Endodermal cell (in vitro differentiated cells): Measurements from ENCODE around the gene LHFPL3. TPM values are rescaled to one million over a fixed set of nuclear protein-coding genes. Genes with fewer than 3 reads are reported as not detected.
A peak's percentile ranks its signal among the peaks of the same experiment; 100 is the strongest.

Experiments used
- DNase-seq: peaks from one replicate; pipeline ENCODE4 v3.0.0-alpha.2; 2017
- H3K27ac ChIP-seq: 2 replicates; pipeline ENCODE4 v1.5.1; 2013; ENCODE audit warnings: mild to moderate bottlenecking, low read depth, low read length, moderate library complexity
- H3K27me3 ChIP-seq: 2 replicates; pipeline ENCODE4 v1.6.1; 2013; ENCODE audit warnings: mild to moderate bottlenecking, low read length, moderate library complexity; ENCODE audit not compliant: insufficient read depth, control insufficient read depth, poor library complexity, severe bottlenecking
- H3K36me3 ChIP-seq: 2 replicates; pipeline ENCODE4 v1.7.0; 2013; ENCODE audit warnings: mild to moderate bottlenecking, low read length, moderate library complexity; ENCODE audit not compliant: control insufficient read depth, insufficient read depth
- H3K4me1 ChIP-seq: one replicate; pipeline ENCODE4 v1.7.0; 2013; ENCODE audit warnings: low read length; ENCODE audit not compliant: control insufficient read depth, insufficient read depth
- H3K4me3 ChIP-seq: 2 replicates; pipeline ENCODE4 v1.5.1; 2013; ENCODE audit warnings: mild to moderate bottlenecking, low read length, moderate library complexity
- H3K9ac ChIP-seq: 2 replicates; pipeline ENCODE4 v1.6.1; 2013; ENCODE audit warnings: mild to moderate bottlenecking, low read length, moderate library complexity; ENCODE audit not compliant: poor library complexity, severe bottlenecking; ENCODE audit errors: extremely low read depth
- H3K9me3 ChIP-seq: 2 replicates; pipeline ENCODE4 v1.6.1; 2013; ENCODE audit warnings: mild to moderate bottlenecking, low read length, moderate library complexity; ENCODE audit not compliant: control insufficient read depth
- H3K27ac Mint-ChIP-seq: 2 replicates; pipeline ENCODE4 v1.8.0; 2020; ENCODE audit warnings: mixed read lengths
- H3K27me3 Mint-ChIP-seq: 2 replicates; pipeline ENCODE4 v1.8.0; 2021; ENCODE audit warnings: mild to moderate bottlenecking, mixed read lengths; ENCODE audit not compliant: insufficient read depth
- H3K36me3 Mint-ChIP-seq: 2 replicates; pipeline ENCODE4 v1.8.0; 2020; ENCODE audit warnings: low read depth, mixed read lengths
- H3K4me1 Mint-ChIP-seq: 2 replicates; pipeline ENCODE4 v1.8.0; 2020; ENCODE audit warnings: mixed read lengths
- H3K4me3 Mint-ChIP-seq: 2 replicates; pipeline ENCODE4 v1.8.0; 2020; ENCODE audit warnings: mild to moderate bottlenecking, moderate library complexity, mixed read lengths
- H3K9me3 Mint-ChIP-seq: 2 replicates; pipeline ENCODE4 v1.8.0; 2020; ENCODE audit warnings: mild to moderate bottlenecking, mixed read lengths
- CTCF ChIP-seq: fragments of 200-600 bp; sonication (generic); conservative IDR thresholded peaks from 2 replicates; pipeline ENCODE4 v1.5.0; 2021; ENCODE audit warnings: antibody characterized with exemption, mild to moderate bottlenecking
- WGBS, 2 experiments: methylation state at CpG; one replicate each; pipeline versions ENCODE4 v1.1.5 to v1.1.7; 2013; ENCODE audit warnings: missing lambda C conversion rate in 2 of 2, mixed read lengths in 1 of 2; ENCODE audit not compliant: insufficient coverage in 1 of 2, insufficient read length in 1 of 2; 5-methylcytosine and 5-hydroxymethylcytosine counted together
- total RNA-seq, 2 donors: library from RNA; stranded (reverse); fragmentation: NEBNext Ultra II Directional in 1 of 2; extraction: Animal tissue kit (Norgen Biotek cat#: 25700) in 1 of 2; gene quantifications; 2 replicates in 1 of 2; 3 replicates in 1 of 2; pipeline ENCODE4 v1.2.1, GENCODE V29; 2021

The LHFPL3 gene
- total RNA-seq, 2 donors from 2014 or later, result not detected

- H3K36me3 ChIP-seq, result no peaks in the 10 kb centered on the region
- H3K4me1 ChIP-seq, result no peaks in the 10 kb centered on the region
- no peaks in the 10 kb centered on the region for H3K27me3 ChIP-seq
- H3K4me3 ChIP-seq, result no peak overlapping the region
- H3K27me3 Mint-ChIP-seq, result peaks cover 22% of the 10 kb centered on the region
- H3K36me3 Mint-ChIP-seq, result peaks cover 2% of the 10 kb centered on the region
- no peak for DNase-seq
- peaks cover 7% of the 10 kb centered on the region for H3K9me3 ChIP-seq
- no peak overlapping the region for H3K9ac ChIP-seq
- no peak overlapping the region for H3K27ac Mint-ChIP-seq
- H3K27ac ChIP-seq, result no peak overlapping the region
- H3K4me3 Mint-ChIP-seq, result no peak overlapping the region
- WGBS, 2 experiments, result 81 to 90% methylated on average over 3 to 5 of the region's 5 CpGs
- H3K9me3 Mint-ChIP-seq, result peaks cover 29% of the 10 kb centered on the region
- no peak for TF ChIP-seq CTCF
- H3K4me1 Mint-ChIP-seq, result no peaks in the 10 kb centered on the region
Measured at GRCh38 chr7:104861729-104862390, 533.5 kb downstream of the LHFPL3 start.

- Mint-ChIP-seq H3K4me3 (no peak overlapping the region), H3K27ac (no peak overlapping the region), H3K4me1 (no peaks in the 10 kb centered on the region), H3K9me3 (peaks cover 29% of the 10 kb centered on the region), H3K36me3 (peaks cover 2% of the 10 kb centered on the region), H3K27me3 (peaks cover 28% of the 10 kb centered on the region)
- DNase-seq, result peak; percentile 79
- TF ChIP-seq CTCF, result peak; percentile 72
- WGBS, 2 experiments, result 54 to 100% methylated on average over 1 to 7 of the region's 7 CpGs
- Histone ChIP-seq H3K4me3 (no peak overlapping the region), H3K27ac (no peak overlapping the region), H3K9me3 (peaks cover 7% of the 10 kb centered on the region), H3K36me3 (no peaks in the 10 kb centered on the region), H3K9ac (no peak overlapping the region), H3K4me1 (no peaks in the 10 kb centered on the region), H3K27me3 (no peaks in the 10 kb centered on the region)
Measured at GRCh38 chr7:104862719-104863118, 534.3 kb downstream of the LHFPL3 start.

- Mint-ChIP-seq H3K27ac (no peak overlapping the region), H3K36me3 (no peaks in the 10 kb centered on the region), H3K4me3 (no peak overlapping the region), H3K4me1 (no peaks in the 10 kb centered on the region), H3K9me3 (no peaks in the 10 kb centered on the region), H3K27me3 (peaks cover 8% of the 10 kb centered on the region)
- no peak for DNase-seq
- H3K4me1 ChIP-seq, result no peaks in the 10 kb centered on the region
- no peaks in the 10 kb centered on the region for H3K36me3 ChIP-seq
- H3K27me3 ChIP-seq, result no peaks in the 10 kb centered on the region
- H3K9ac ChIP-seq, result no peak overlapping the region
- no peak overlapping the region for H3K27ac ChIP-seq
- no peak overlapping the region for H3K4me3 ChIP-seq
- no peaks in the 10 kb centered on the region for H3K9me3 ChIP-seq
- 94 to 97% methylated on average over 8 to 10 of the region's 10 CpGs for WGBS, 2 experiments
- TF ChIP-seq CTCF, result no peak
Measured at GRCh38 chr7:104873401-104873800, 545.0 kb downstream of the LHFPL3 start.
